HepG2 (cell line): ENCODE data around the gene SMIM13. TPM values are rescaled to one million over a fixed set of nuclear protein-coding genes. Genes with fewer than 3 reads are reported as not detected.
A peak's percentile ranks its signal among the peaks of the same experiment; 100 is the strongest.

ENCODE experiments used
- AGO2 ChIP-seq: fragments of 200-400 bp; formaldehyde crosslinking; optimal IDR thresholded peaks from 2 replicates; pipeline ENCODE3; 2017; ENCODE audit warnings: mild to moderate bottlenecking, low read depth, low read length, moderate library complexity
- BCL6 ChIP-seq: IDR thresholded peaks from 2 replicates; pipeline ENCODE4 v1.6.1; 2016; ENCODE audit warnings: missing genetic modification reagents, missing compliant biosample characterization
- HNRNPUL1 ChIP-seq: fragments of 200-400 bp; formaldehyde crosslinking; IDR thresholded peaks from 2 replicates; pipeline ENCODE4 v1.6.1; 2017; ENCODE audit warnings: low read depth, mild to moderate bottlenecking, low read length, moderate library complexity
- HOXA7 ChIP-seq: sonication (generic); formaldehyde crosslinking; IDR thresholded peaks from 2 replicates; pipeline ENCODE4 v1.8.1; 2022; ENCODE audit warnings: mild to moderate bottlenecking, missing genetic modification reagents, moderate library complexity
- LBX2 ChIP-seq: sonication (generic); formaldehyde crosslinking; IDR thresholded peaks from 2 replicates; pipeline ENCODE4 v1.5.0; 2020; ENCODE audit warnings: missing genetic modification reagents, mild to moderate bottlenecking, borderline replicate concordance
- NRL ChIP-seq: sonication (generic); formaldehyde crosslinking; IDR thresholded peaks from 2 replicates; pipeline ENCODE4 v1.5.0; 2020; ENCODE audit warnings: missing genetic modification reagents, mild to moderate bottlenecking, moderate library complexity, borderline replicate concordance
- POLR2G ChIP-seq: fragments of 200-400 bp; formaldehyde crosslinking; IDR thresholded peaks from 2 replicates; pipeline ENCODE4 v1.6.1; 2018; ENCODE audit warnings: mild to moderate bottlenecking, low read depth, low read length, moderate library complexity
- RBM22 ChIP-seq: fragments of 200-400 bp; formaldehyde crosslinking; optimal IDR thresholded peaks from 2 replicates; pipeline ENCODE3; 2017; ENCODE audit warnings: mild to moderate bottlenecking, low read length, moderate library complexity
- SALL1 ChIP-seq: sonication (generic); formaldehyde crosslinking; IDR thresholded peaks from 2 replicates; pipeline ENCODE4 v1.8.0; 2022; ENCODE audit warnings: mild to moderate bottlenecking, missing genetic modification reagents
- SSRP1 ChIP-seq: IDR thresholded peaks from 2 replicates; pipeline ENCODE4 v1.6.1; 2016; ENCODE audit warnings: control low read depth
- YY1 ChIP-seq: IDR thresholded peaks from 2 replicates; pipeline ENCODE4 v1.6.1; 2011; ENCODE audit warnings: low read length, low read depth, moderate library complexity, mild to moderate bottlenecking; ENCODE audit not compliant: insufficient read depth, insufficient replicate concordance
- ZBTB38 ChIP-seq: sonication (generic); formaldehyde crosslinking; IDR thresholded peaks from 2 replicates; pipeline ENCODE4 v1.5.1; 2020; ENCODE audit warnings: mild to moderate bottlenecking, missing genetic modification reagents
- ZC3H13 ChIP-seq: sonication (generic); formaldehyde crosslinking; IDR thresholded peaks from 2 replicates; pipeline ENCODE4 v1.8.1; 2023; ENCODE audit warnings: mild to moderate bottlenecking, missing genetic modification reagents, moderate library complexity
- ZNF143 ChIP-seq: sonication (generic); formaldehyde crosslinking; IDR thresholded peaks from 2 replicates; pipeline ENCODE4 v1.4.0; 2020; ENCODE audit warnings: missing genetic modification reagents
- ZNF430 ChIP-seq: sonication (generic); formaldehyde crosslinking; IDR thresholded peaks from 2 replicates; pipeline ENCODE4 v1.9.0; 2021; ENCODE audit warnings: mild to moderate bottlenecking, missing genetic modification reagents
- ZNF687 ChIP-seq: sonication (generic); formaldehyde crosslinking; IDR thresholded peaks from 2 replicates; pipeline ENCODE4 v1.5.1; 2020; ENCODE audit warnings: mild to moderate bottlenecking, missing genetic modification reagents, moderate library complexity
- ZNF709 ChIP-seq: sonication (generic); formaldehyde crosslinking; IDR thresholded peaks from 2 replicates; pipeline ENCODE4 v1.5.0; 2020; ENCODE audit warnings: mild to moderate bottlenecking, missing genetic modification reagents
- ZNF878 ChIP-seq: sonication (generic); formaldehyde crosslinking; IDR thresholded peaks from 2 replicates; pipeline ENCODE4 v1.8.1; 2023; ENCODE audit warnings: mild to moderate bottlenecking, missing genetic modification reagents, moderate library complexity
- polyA plus RNA-seq, 8 experiments: library from polyadenylated mRNA; depleted of rRNA in 3 of 8; stranded (reverse) in 7 of 8; unstranded in 1 of 8; fragments of >200 nt; fragmentation: Illumina TruSeq in 4 of 8; extraction: Trizol in 4 of 8; gene quantifications; 2 replicates each; pipeline versions ENCODE4 v1.2.1 to v1.2.3, GENCODE V29; 2011 to 2016; ENCODE audit warnings: low read depth in 4 of 8, missing spikeins in 1 of 8, mixed read lengths in 1 of 8; ENCODE audit not compliant: insufficient read depth in 1 of 8
- total RNA-seq, 5 experiments: library from RNA; depleted of rRNA; stranded (reverse); fragments of >200 nt; fragmentation: Illumina TruSeq; extraction: Trizol; gene quantifications; 2 replicates each; pipeline ENCODE4 v1.2.3, GENCODE V29; 2016; ENCODE audit warnings: low read depth in 1 of 5

Gene SMIM13
- total and polyA plus RNA-seq, 2 of the 13 experiments (the other 11 are each of a cell fraction or from before 2014, with no cell fraction given), result 2.7 to 10.2 TPM

- TF ChIP-seq ZNF687 (CRISPR knock-in tag) (peak; percentile 69), HNRNPUL1 (no peak), ZC3H13 (CRISPR knock-in tag) (peak; percentile 63; the same call in 1 of the 2 replicates), AGO2 (peak; percentile 56), SALL1 (peak; percentile 42), ZNF709 (CRISPR knock-in tag) (0 out of 2 replicates have a peak, but pooled peaks have one; percentile 40), HOXA7 (no peak), POLR2G (peak; percentile 75), BCL6 (no peak), YY1 (peak; percentile 76), RBM22 (peak; percentile 98), ZBTB38 (CRISPR knock-in tag) (peak; percentile 83), ZNF430 (CRISPR knock-in tag) (0 out of 2 replicates have a peak, but pooled peaks have one; percentile 25), SSRP1 (CRISPR knock-in tag) (peak; percentile 77; the same call in 1 of the 2 replicates), ZNF143 (CRISPR knock-in tag) (no peak), NRL (CRISPR knock-in tag) (0 out of 2 replicates have a peak, but pooled peaks have one; percentile 31), LBX2 (CRISPR knock-in tag) (0 out of 2 replicates have a peak, but pooled peaks have one; percentile 79), ZNF878 (0 out of 2 replicates have a peak, but pooled peaks have one; percentile 34)
These were observed 91.7 kb downstream of the SMIM13 start (continued) for GRCh38 chr6:11185204-11185842.
